ENCODE measurements around the gene BLMH.

The BLMH gene

GRCh38 chr17:30241051-30241450 is 50.7 kb downstream of the BLMH start:
- Histone ChIP-seq H2AFZ (no peak overlapping the region), H3K27me3 (ENCODE audit: control insufficient read depth, insufficient read depth, low read length) (no peaks in the 10 kb centered on the region), H3K4me3 (ENCODE audit: low read depth, low read length) (no peak overlapping the region), H3K4me2 (ENCODE audit: low read length) (no peak overlapping the region), H3K9me3 (ENCODE audit: control insufficient read depth, low read length) (no peaks in the 10 kb centered on the region), H3K4me1 (peaks cover 26% of the 10 kb centered on the region), H3K27ac (no peak overlapping the region), H3K36me3 (ENCODE audit: control insufficient read depth, insufficient read depth, low read length) (no peaks in the 10 kb centered on the region), H3K79me2 (peaks cover 20% of the 10 kb centered on the region), H3K9ac (no peak overlapping the region)
- TF ChIP-seq, protein P1, sequence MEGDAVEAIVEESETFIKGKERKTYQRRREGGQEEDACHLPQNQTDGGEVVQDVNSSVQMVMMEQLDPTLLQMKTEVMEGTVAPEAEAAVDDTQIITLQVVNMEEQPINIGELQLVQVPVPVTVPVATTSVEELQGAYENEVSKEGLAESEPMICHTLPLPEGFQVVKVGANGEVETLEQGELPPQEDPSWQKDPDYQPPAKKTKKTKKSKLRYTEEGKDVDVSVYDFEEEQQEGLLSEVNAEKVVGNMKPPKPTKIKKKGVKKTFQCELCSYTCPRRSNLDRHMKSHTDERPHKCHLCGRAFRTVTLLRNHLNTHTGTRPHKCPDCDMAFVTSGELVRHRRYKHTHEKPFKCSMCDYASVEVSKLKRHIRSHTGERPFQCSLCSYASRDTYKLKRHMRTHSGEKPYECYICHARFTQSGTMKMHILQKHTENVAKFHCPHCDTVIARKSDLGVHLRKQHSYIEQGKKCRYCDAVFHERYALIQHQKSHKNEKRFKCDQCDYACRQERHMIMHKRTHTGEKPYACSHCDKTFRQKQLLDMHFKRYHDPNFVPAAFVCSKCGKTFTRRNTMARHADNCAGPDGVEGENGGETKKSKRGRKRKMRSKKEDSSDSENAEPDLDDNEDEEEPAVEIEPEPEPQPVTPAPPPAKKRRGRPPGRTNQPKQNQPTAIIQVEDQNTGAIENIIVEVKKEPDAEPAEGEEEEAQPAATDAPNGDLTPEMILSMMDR (IDR thresholded peaks at IDR 0.05) = no peak

GRCh38 chr17:30240177-30240576 is 51.6 kb downstream of the BLMH start:
- Histone ChIP-seq H3K27ac (peak overlapping the region; percentile 45), H2AFZ (peak overlapping the region; percentile 75)

GRCh38 chr17:30239089-30239462 is 52.7 kb downstream of the BLMH start:
- Histone ChIP-seq H2AFZ (peak overlapping the region; percentile 75), H3K9me3 (ENCODE audit: control insufficient read depth, low read length) (no peaks in the 10 kb centered on the region), H3K9ac (peak overlapping the region; percentile 15), H3K27ac (peak overlapping the region; percentile 45), H3K27me3 (ENCODE audit: control insufficient read depth, insufficient read depth, low read length) (no peaks in the 10 kb centered on the region), H3K79me2 (peaks cover 18% of the 10 kb centered on the region), H3K4me2 (ENCODE audit: low read length) (no peak overlapping the region), H3K4me3 (ENCODE audit: low read depth, low read length) (no peak overlapping the region), H3K4me1 (peaks cover 28% of the 10 kb centered on the region), H3K36me3 (ENCODE audit: control insufficient read depth, insufficient read depth, low read length) (no peaks in the 10 kb centered on the region)
- TF ChIP-seq, protein P1 (IDR thresholded peaks at IDR 0.05) = no peak

More at GRCh38 chr17:30240177-30240576, 51.6 kb downstream of the BLMH start:
- Histone ChIP-seq H3K36me3 (ENCODE audit: control insufficient read depth, insufficient read depth, low read length) (no peaks in the 10 kb centered on the region), H3K4me3 (ENCODE audit: low read depth, low read length) (no peak overlapping the region), H3K27me3 (ENCODE audit: control insufficient read depth, insufficient read depth, low read length) (no peaks in the 10 kb centered on the region), H3K4me1 (peaks cover 28% of the 10 kb centered on the region), H3K4me2 (ENCODE audit: low read length) (no peak overlapping the region), H3K9ac (no peak overlapping the region), H3K79me2 (peaks cover 18% of the 10 kb centered on the region), H3K9me3 (ENCODE audit: control insufficient read depth, low read length) (no peaks in the 10 kb centered on the region)
- TF ChIP-seq, protein P1 (IDR thresholded peaks at IDR 0.05) = no peak

- H2AFZ ChIP-seq = peak overlapping the region; percentile 75
- H3K27me3 ChIP-seq (ENCODE audit: control insufficient read depth, insufficient read depth, low read length) = no peaks in the 10 kb centered on the region
- peak overlapping the region; percentile 15 for H3K9ac ChIP-seq
- no peaks in the 10 kb centered on the region for H3K36me3 ChIP-seq (ENCODE audit: control insufficient read depth, insufficient read depth, low read length)
- H3K79me2 ChIP-seq = peaks cover 18% of the 10 kb centered on the region
- TF ChIP-seq, protein P1 (IDR thresholded peaks at IDR 0.05) = peak; percentile 13
- H3K4me1 ChIP-seq = peaks cover 28% of the 10 kb centered on the region
- H3K4me2 ChIP-seq (ENCODE audit: low read length) = no peak overlapping the region
- H3K9me3 ChIP-seq (ENCODE audit: control insufficient read depth, low read length) = no peaks in the 10 kb centered on the region
- H3K27ac ChIP-seq = peak overlapping the region; percentile 45
- no peak overlapping the region for H3K4me3 ChIP-seq (ENCODE audit: low read depth, low read length)
These were observed 53.2 kb downstream of the BLMH start for GRCh38 chr17:30238387-30239088.

- Histone ChIP-seq H3K9ac (no peak overlapping the region), H3K27me3 (ENCODE audit: control insufficient read depth, insufficient read depth, low read length) (no peaks in the 10 kb centered on the region), H3K27ac (peak overlapping the region; percentile 45), H3K4me1 (peaks cover 28% of the 10 kb centered on the region), H3K36me3 (ENCODE audit: control insufficient read depth, insufficient read depth, low read length) (no peaks in the 10 kb centered on the region), H2AFZ (peak overlapping the region; percentile 75), H3K79me2 (peaks cover 18% of the 10 kb centered on the region), H3K4me2 (ENCODE audit: low read length) (no peak overlapping the region), H3K4me3 (ENCODE audit: low read depth, low read length) (no peak overlapping the region), H3K9me3 (ENCODE audit: control insufficient read depth, low read length) (no peaks in the 10 kb centered on the region)
- TF ChIP-seq, protein P1 (IDR thresholded peaks at IDR 0.05) = no peak
These were observed 53.8 kb downstream of the BLMH start for GRCh38 chr17:30238003-30238344.
